Caki2 (cell line): ENCODE data around the gene TMX2. TPM values are rescaled to one million over a fixed set of nuclear protein-coding genes. Genes with fewer than 3 reads are reported as not detected.

ENCODE experiments used
- DNase-seq: peaks from one replicate; pipeline ENCODE4 v3.0.0-alpha.2; 2015; ENCODE audit warnings: low read depth
- in situ Hi-C: cut with HindIII; loops from 2 replicates; pipeline ENCODE4 v1.10.0; 2016; ENCODE audit warnings: low sequenced_read_pairs, low pct_unique_long_range_greater_than_20kb, mixed read lengths
- total RNA-seq: library from RNA; depleted of rRNA; stranded (reverse); fragments of >200 nt; shearing (Covaris generic); gene quantifications from 2 replicates; pipeline ENCODE4 v1.2.3, GENCODE V29; 2014; ENCODE audit warnings: low replicate concordance; rRNA removed

The TMX2 gene
- total RNA-seq, 1 experiment from 2014 or later = 92.7 TPM

GRCh38 chr11:57786436-57786835, 74.0 kb downstream of the TMX2 start:
- DNase-seq = no peak
- in situ Hi-C loops = no loop called here

- in situ Hi-C loops = no loop called here
- DNase-seq = no peak
Measured at GRCh38 chr11:57787006-57787604, 74.7 kb downstream of the TMX2 start.

GRCh38 chr11:57787920-57788702, 75.7 kb downstream of the TMX2 start:
- no peak for DNase-seq
- in situ Hi-C loops = no loop called here

- in situ Hi-C loops = no loop called here
- DNase-seq = no peak
Measured at GRCh38 chr11:57788703-57789088, 76.3 kb downstream of the TMX2 start.

Other genes with a start within 250 kb of the TMX2 start
- not detected in 2 replicates for gene SLC43A1, start 196.9 kb upstream of the TMX2 start, total RNA-seq
- 27.5 and 40.9 TPM in 2 replicates for gene TIMM10, start 181.8 kb upstream of the TMX2 start, total RNA-seq
- gene SMTNL1, start 175.0 kb upstream of the TMX2 start, total RNA-seq = not detected in 2 replicates
- gene UBE2L6, start 144.9 kb upstream of the TMX2 start, total RNA-seq = 30.8 and 46.5 TPM in 2 replicates
- not detected in 2 replicates for gene SERPING1, start 114.9 kb upstream of the TMX2 start, total RNA-seq
- gene YPEL4, start 62.7 kb upstream of the TMX2 start, total RNA-seq = 0.14 TPM in 1 of 2 replicates, not detected in the other
- gene CLP1, start 54.8 kb upstream of the TMX2 start, total RNA-seq = 12.6 and 13.2 TPM in 2 replicates
- gene ZDHHC5, start 44.5 kb upstream of the TMX2 start, total RNA-seq = 36.9 and 50.6 TPM in 2 replicates
- 14.9 and 32.0 TPM in 2 replicates for gene MED19, start 378 bp upstream of the TMX2 start, total RNA-seq
- gene SELENOH, start 28.9 kb downstream of the TMX2 start, total RNA-seq = 263 and 290 TPM in 2 replicates
- not detected in 2 replicates for gene BTBD18, start 39.2 kb downstream of the TMX2 start, total RNA-seq
- gene CTNND1, start 49.2 kb downstream of the TMX2 start, total RNA-seq = 22.3 and 44.3 TPM in 2 replicates